Uterus (tissue), 4 donors: Measurements from ENCODE around the gene RAB3C. TPM values are rescaled to one million over a fixed set of nuclear protein-coding genes. Genes with fewer than 3 reads are reported as not detected.
A peak's percentile ranks its signal among the peaks of the same experiment; 100 is the strongest.

Experiments used
- DNase-seq, 2 donors: peaks; one replicate each; pipeline ENCODE4 v3.0.0-alpha.2; 2019 to 2020
- H3K27ac ChIP-seq, 2 donors: fragments of 200-600 bp; sonication (generic); 1 replicate in 1 of 2; 2 replicates in 1 of 2; pipeline ENCODE4 v1.5.1; 2016 to 2018
- H3K27me3 ChIP-seq, 2 donors: fragments of 200-600 bp; sonication (generic); one replicate each; pipeline ENCODE4 v1.5.1; 2018 to 2019; ENCODE audit warnings: control low read depth in 1 of 2
- H3K36me3 ChIP-seq, 2 donors: fragments of 200-600 bp; sonication (generic); one replicate each; pipeline ENCODE4 v1.5.1; 2019; ENCODE audit warnings: control low read depth in 1 of 2
- H3K4me1 ChIP-seq, 2 donors: fragments of 200-600 bp; sonication (generic); one replicate each; pipeline ENCODE4 v1.5.1; 2018 to 2019; ENCODE audit warnings: control low read depth in 1 of 2
- H3K4me3 ChIP-seq, 2 donors: fragments of 200-600 bp; sonication (generic); 1 replicate in 1 of 2; 2 replicates in 1 of 2; pipeline ENCODE4 v1.5.1; 2018 to 2019; ENCODE audit warnings: mild to moderate bottlenecking in 1 of 2
- H3K9me3 ChIP-seq, 2 donors: fragments of 200-600 bp; sonication (generic); one replicate each; pipeline ENCODE4 v1.5.1; 2019; ENCODE audit warnings: control low read depth in 1 of 2
- POLR2A ChIP-seq, 2 donors: fragments of 450-650 bp; IDR thresholded peaks; one replicate each; pipeline ENCODE4 v1.6.1; 2016; ENCODE audit warnings: antibody characterized with exemption in 2 of 2, mild to moderate bottlenecking in 1 of 2, moderate library complexity in 1 of 2
- intact Hi-C: fragments of 100-400 bp; cut with DNase I; formaldehyde crosslinking; loops from one replicate; pipeline ENCODE4 v1.15.1; 2023; ENCODE audit warnings: low total_unique reads
- total RNA-seq, 4 donors: library from RNA; depleted of rRNA in 3 of 4; stranded (reverse); fragments of >200 nt in 3 of 4; gene quantifications; one replicate each; pipeline versions ENCODE4 v1.1.0 to v1.2.4, GENCODE V29; 2014 to 2023
- TF ChIP-seq, protein P1 (sequence below), 4 experiments: fragments of 200-600 bp in 2 of 4; fragments of 450-650 bp in 2 of 4; sonication (generic) in 2 of 4; IDR thresholded peaks; one replicate each; pipeline ENCODE4 v1.5.1; 2016 to 2019; ENCODE audit warnings: antibody characterized with exemption in 4 of 4, mild to moderate bottlenecking in 2 of 4, moderate library complexity in 1 of 4
- donor health status: DM: yes; HTN: yes; CAD: no.

Gene RAB3C
- total RNA-seq, 4 donors from 2014 or later: 0.59 to 2.1 (median 0.83) TPM; not detected in 1

DNA sequence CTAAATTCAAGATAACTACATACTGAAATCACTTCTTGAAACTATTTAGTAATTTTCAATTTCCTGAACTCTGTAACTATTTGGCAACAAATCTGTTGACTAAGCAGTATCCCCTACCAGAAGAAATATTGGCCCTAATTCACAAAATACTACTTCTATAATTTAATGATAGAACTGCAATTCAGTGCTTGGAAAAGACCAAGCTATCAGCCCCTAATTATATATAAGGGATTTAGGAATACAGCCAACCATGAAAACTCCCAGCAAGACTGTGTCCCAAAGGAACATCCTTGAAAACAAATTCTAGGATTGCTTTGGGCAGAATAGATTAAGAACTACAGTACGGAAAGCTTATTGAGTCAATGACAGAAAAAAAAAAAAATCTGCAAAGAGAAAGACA lies 169.2 kb downstream of the RAB3C start:
- no peaks in the 10 kb centered on the region for H3K4me1 ChIP-seq
- no peak for DNase-seq

DNA sequence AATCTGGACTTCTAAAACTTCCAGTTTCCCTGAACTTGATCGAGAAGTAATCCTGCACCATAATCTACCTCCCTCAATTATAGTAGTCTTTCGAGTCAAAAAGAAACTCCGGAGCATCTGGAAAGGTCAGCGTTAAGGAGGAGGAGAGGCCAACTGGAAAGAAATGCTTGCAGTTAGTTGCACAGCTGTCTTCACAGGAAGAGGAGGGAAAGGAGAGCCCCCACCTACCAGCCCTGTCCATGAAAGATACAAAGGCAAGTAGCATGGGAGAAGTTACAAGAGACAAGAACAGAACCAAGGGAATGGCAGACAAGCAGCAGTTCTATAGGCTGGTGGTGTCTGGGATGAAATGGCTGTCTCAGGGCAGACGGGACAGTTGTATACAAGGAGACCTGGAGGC lies 170.6 kb downstream of the RAB3C start:
- H3K36me3 ChIP-seq: no peaks in the 10 kb centered on the region
- H3K9me3 ChIP-seq: no peaks in the 10 kb centered on the region
- intact Hi-C loops: no loop called here
- no peak overlapping the region for H3K27ac ChIP-seq
- DNase-seq: no peak
- H3K27me3 ChIP-seq: no peaks in the 10 kb centered on the region
- no peak for TF ChIP-seq POLR2A (IDR thresholded peaks at IDR 0.05)
- TF ChIP-seq, protein P1, sequence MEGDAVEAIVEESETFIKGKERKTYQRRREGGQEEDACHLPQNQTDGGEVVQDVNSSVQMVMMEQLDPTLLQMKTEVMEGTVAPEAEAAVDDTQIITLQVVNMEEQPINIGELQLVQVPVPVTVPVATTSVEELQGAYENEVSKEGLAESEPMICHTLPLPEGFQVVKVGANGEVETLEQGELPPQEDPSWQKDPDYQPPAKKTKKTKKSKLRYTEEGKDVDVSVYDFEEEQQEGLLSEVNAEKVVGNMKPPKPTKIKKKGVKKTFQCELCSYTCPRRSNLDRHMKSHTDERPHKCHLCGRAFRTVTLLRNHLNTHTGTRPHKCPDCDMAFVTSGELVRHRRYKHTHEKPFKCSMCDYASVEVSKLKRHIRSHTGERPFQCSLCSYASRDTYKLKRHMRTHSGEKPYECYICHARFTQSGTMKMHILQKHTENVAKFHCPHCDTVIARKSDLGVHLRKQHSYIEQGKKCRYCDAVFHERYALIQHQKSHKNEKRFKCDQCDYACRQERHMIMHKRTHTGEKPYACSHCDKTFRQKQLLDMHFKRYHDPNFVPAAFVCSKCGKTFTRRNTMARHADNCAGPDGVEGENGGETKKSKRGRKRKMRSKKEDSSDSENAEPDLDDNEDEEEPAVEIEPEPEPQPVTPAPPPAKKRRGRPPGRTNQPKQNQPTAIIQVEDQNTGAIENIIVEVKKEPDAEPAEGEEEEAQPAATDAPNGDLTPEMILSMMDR (IDR thresholded peaks at IDR 0.05): no peak
- H3K4me1 ChIP-seq: no peaks in the 10 kb centered on the region
- H3K4me3 ChIP-seq: no peak overlapping the region

More for the DNA sequence above, 169.2 kb downstream of the RAB3C start:
- no peaks in the 10 kb centered on the region for H3K36me3 ChIP-seq
- H3K4me3 ChIP-seq: no peak overlapping the region
- intact Hi-C loops: no loop called here
- H3K9me3 ChIP-seq: no peaks in the 10 kb centered on the region
- no peaks in the 10 kb centered on the region for H3K27me3 ChIP-seq
- H3K27ac ChIP-seq: no peak overlapping the region
- TF ChIP-seq POLR2A (IDR thresholded peaks at IDR 0.05): no peak
- TF ChIP-seq, protein P1 (IDR thresholded peaks at IDR 0.05): no peak

DNA sequence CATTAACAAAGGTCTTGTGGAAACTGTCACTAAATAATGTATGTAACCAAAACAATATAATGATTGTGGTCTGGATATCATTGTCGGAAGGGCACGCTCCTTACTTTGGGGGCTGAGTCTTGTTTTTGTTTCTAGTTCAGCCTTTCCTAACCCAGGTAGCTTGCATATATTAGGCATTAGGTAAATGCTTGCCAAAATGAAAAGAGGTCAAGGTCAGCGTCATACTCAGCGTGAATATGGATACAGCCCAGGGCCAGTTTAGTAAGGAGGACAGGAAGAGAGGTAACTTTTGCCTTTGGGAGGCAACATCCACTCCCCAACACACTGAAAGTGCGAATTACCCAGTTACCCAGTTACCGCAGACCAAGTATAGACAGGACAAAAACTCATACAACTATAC lies 171.4 kb downstream of the RAB3C start:
- no peaks in the 10 kb centered on the region for H3K9me3 ChIP-seq
- DNase-seq: no peak
- no peak for TF ChIP-seq POLR2A (IDR thresholded peaks at IDR 0.05)
- TF ChIP-seq, protein P1 (IDR thresholded peaks at IDR 0.05): no peak
- intact Hi-C loops: no loop called here
- H3K27me3 ChIP-seq: no peaks in the 10 kb centered on the region
- H3K27ac ChIP-seq: no peak overlapping the region
- H3K36me3 ChIP-seq: no peaks in the 10 kb centered on the region
- H3K4me1 ChIP-seq: no peaks in the 10 kb centered on the region
- no peak overlapping the region for H3K4me3 ChIP-seq

DNA sequence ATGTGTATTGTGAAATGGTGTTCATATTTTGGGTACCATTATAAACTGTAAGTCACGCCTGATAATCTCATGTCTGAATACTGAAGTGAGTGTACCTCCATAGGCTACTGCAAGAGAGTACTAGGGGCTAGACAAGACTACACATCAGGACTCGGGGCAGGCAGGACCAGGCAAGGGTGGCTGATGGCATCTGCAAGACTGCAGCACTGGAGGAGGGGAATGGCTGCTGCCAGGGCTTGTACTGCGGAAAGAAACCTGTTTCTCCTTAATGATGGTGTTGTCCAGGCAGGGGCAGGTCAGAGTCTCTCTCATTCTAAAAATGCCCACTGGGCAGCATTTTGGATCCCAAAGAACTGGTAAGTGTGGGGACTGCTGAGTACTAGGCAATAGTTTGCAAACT lies 172.5 kb downstream of the RAB3C start:
- no peaks in the 10 kb centered on the region for H3K36me3 ChIP-seq
- no peak for DNase-seq
- H3K9me3 ChIP-seq: no peaks in the 10 kb centered on the region
- no peak overlapping the region for H3K4me3 ChIP-seq
- intact Hi-C loops: no loop called here
- TF ChIP-seq, protein P1 (IDR thresholded peaks at IDR 0.05): no peak
- no peak for TF ChIP-seq POLR2A (IDR thresholded peaks at IDR 0.05)
- no peak overlapping the region for H3K27ac ChIP-seq
- H3K4me1 ChIP-seq: no peaks in the 10 kb centered on the region
- no peaks in the 10 kb centered on the region for H3K27me3 ChIP-seq

DNA sequence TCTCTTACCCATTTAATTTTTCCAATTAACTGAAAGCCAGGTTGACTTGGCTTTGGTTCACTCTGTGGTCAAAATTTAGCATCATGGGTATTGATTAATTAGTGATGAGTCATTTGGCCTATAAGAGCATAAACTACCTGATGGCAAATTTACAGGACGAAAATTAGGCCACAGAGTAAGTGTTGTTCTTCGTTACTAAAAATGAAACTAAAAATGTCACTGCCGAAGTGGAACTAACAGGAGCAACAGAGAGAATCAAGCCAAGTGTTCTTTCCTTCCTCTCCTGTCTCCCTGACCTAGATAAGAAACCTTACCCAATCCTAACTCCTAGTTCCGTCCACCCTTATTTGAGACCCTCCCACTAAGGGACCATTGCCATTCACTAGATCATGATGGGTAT lies 176.9 kb downstream of the RAB3C start:
- no peak overlapping the region for H3K27ac ChIP-seq
- H3K36me3 ChIP-seq: no peaks in the 10 kb centered on the region
- no peak for TF ChIP-seq POLR2A (IDR thresholded peaks at IDR 0.05)
- TF ChIP-seq, protein P1 (IDR thresholded peaks at IDR 0.05): no peak
- intact Hi-C loops: no loop called here
- H3K9me3 ChIP-seq: no peaks in the 10 kb centered on the region
- H3K4me3 ChIP-seq: peak overlapping the region; percentile 13 to 32
- H3K27me3 ChIP-seq: no peaks in the 10 kb centered on the region
- no peaks in the 10 kb centered on the region for H3K4me1 ChIP-seq
- DNase-seq: no peak
